ENCODE measurements around the gene NDUFAF2.

Gene NDUFAF2

GRCh38 chr5:61120534-61120933, 175.5 kb downstream of the NDUFAF2 start:
- no peak for DNase-seq (ENCODE audit: low read depth, low spot score)

GRCh38 chr5:61123145-61123544, 178.1 kb downstream of the NDUFAF2 start:
- no peak for DNase-seq (ENCODE audit: low read depth, low spot score)

GRCh38 chr5:61130289-61130688, 185.3 kb downstream of the NDUFAF2 start:
- no peak for DNase-seq (ENCODE audit: low read depth, low spot score)

GRCh38 chr5:61132559-61132958, 187.6 kb downstream of the NDUFAF2 start:
- DNase-seq (ENCODE audit: low read depth, low spot score), result no peak

- DNase-seq (ENCODE audit: low read depth, low spot score), result no peak
These were observed 192.8 kb downstream of the NDUFAF2 start for GRCh38 chr5:61137835-61138234.

- no peak for DNase-seq (ENCODE audit: low read depth, low spot score)
These were observed 194.3 kb downstream of the NDUFAF2 start for GRCh38 chr5:61139094-61139873.

GRCh38 chr5:61139931-61140330, 194.9 kb downstream of the NDUFAF2 start:
- DNase-seq (ENCODE audit: low read depth, low spot score), result no peak

- no peak for DNase-seq (ENCODE audit: low read depth, low spot score)
These were observed 196.8 kb downstream of the NDUFAF2 start for GRCh38 chr5:61141801-61142200.

GRCh38 chr5:61142391-61142790, 197.4 kb downstream of the NDUFAF2 start:
- DNase-seq (ENCODE audit: low read depth, low spot score), result no peak

GRCh38 chr5:61142811-61143210, 197.8 kb downstream of the NDUFAF2 start:
- no peak for DNase-seq (ENCODE audit: low read depth, low spot score)

GRCh38 chr5:61148515-61148914, 203.5 kb downstream of the NDUFAF2 start:
- no peak for DNase-seq (ENCODE audit: low read depth, low spot score)

GRCh38 chr5:61151893-61152292, 206.9 kb downstream of the NDUFAF2 start:
- no peak for DNase-seq (ENCODE audit: low read depth, low spot score)

- no peak for DNase-seq (ENCODE audit: low read depth, low spot score)
These were observed 214.1 kb downstream of the NDUFAF2 start for GRCh38 chr5:61159070-61159469.

GRCh38 chr5:61159836-61160235, 214.8 kb downstream of the NDUFAF2 start:
- no peak for DNase-seq (ENCODE audit: low read depth, low spot score)

- no peak for DNase-seq (ENCODE audit: low read depth, low spot score)
These were observed 215.5 kb downstream of the NDUFAF2 start for GRCh38 chr5:61160497-61160896.

- DNase-seq (ENCODE audit: low read depth, low spot score), result peak; percentile 47
These were observed 217.2 kb downstream of the NDUFAF2 start, which contains the start of gene SMIM15 for GRCh38 chr5:61162010-61162831. SMIM15 (minus strand) TSS chr5:61162468; CDS start chr5:61160171, 2,297 bp downstream.

GRCh38 chr5:61162832-61163567, 218.0 kb downstream of the NDUFAF2 start:
- no peak for DNase-seq (ENCODE audit: low read depth, low spot score)

GRCh38 chr5:61163905-61164304, 218.9 kb downstream of the NDUFAF2 start:
- no peak for DNase-seq (ENCODE audit: low read depth, low spot score)

- no peak for DNase-seq (ENCODE audit: low read depth, low spot score)
These were observed 222.4 kb downstream of the NDUFAF2 start for GRCh38 chr5:61167382-61167781.

GRCh38 chr5:61168951-61169350, 223.9 kb downstream of the NDUFAF2 start:
- DNase-seq (ENCODE audit: low read depth, low spot score), result no peak

- DNase-seq (ENCODE audit: low read depth, low spot score), result no peak
These were observed 226.5 kb downstream of the NDUFAF2 start for GRCh38 chr5:61171479-61171878.

- no peak for DNase-seq (ENCODE audit: low read depth, low spot score)
These were observed 231.6 kb downstream of the NDUFAF2 start for GRCh38 chr5:61176631-61177030.

Measured in smooth muscle cell of the brain vasculature (primary cell).